NB4 (cell line): ENCODE data around the gene GPR137B.

ENCODE experiments used
- CTCF ChIP-seq: IDR thresholded peaks from one replicate; pipeline ENCODE4 v1.5.1; 2012; ENCODE audit warnings: low read depth, low read length
- MAX ChIP-seq: IDR thresholded peaks from 2 replicates; pipeline ENCODE4 v1.6.1; 2011; ENCODE audit warnings: low read depth, low read length

- no peak for TF ChIP-seq CTCF
- TF ChIP-seq MAX = no peak
Measured at GRCh38 chr1:236175642-236176336, 33.5 kb downstream of the GPR137B start.
